D721Med (cell line): ENCODE data around the gene RPSA.

Experiments used
- DNase-seq: peaks from one replicate; pipeline ENCODE4 v3.0.0; 2011; ENCODE audit warnings: low spot score; ENCODE audit not compliant: insufficient read length
- FAIRE-seq: peaks from 2 replicates; lab custom pipeline; 2011; peaks lifted over from hg19 to GRCh38; lab: Jason Lieb, UNC
- TF ChIP-seq, protein P1 (sequence below): IDR thresholded peaks from 2 replicates; pipeline ENCODE4 v1.5.1; 2012; ENCODE audit warnings: mild to moderate bottlenecking, control low read depth; ENCODE audit not compliant: insufficient read depth; ENCODE audit errors: missing control alignments

The RPSA gene

DNA sequence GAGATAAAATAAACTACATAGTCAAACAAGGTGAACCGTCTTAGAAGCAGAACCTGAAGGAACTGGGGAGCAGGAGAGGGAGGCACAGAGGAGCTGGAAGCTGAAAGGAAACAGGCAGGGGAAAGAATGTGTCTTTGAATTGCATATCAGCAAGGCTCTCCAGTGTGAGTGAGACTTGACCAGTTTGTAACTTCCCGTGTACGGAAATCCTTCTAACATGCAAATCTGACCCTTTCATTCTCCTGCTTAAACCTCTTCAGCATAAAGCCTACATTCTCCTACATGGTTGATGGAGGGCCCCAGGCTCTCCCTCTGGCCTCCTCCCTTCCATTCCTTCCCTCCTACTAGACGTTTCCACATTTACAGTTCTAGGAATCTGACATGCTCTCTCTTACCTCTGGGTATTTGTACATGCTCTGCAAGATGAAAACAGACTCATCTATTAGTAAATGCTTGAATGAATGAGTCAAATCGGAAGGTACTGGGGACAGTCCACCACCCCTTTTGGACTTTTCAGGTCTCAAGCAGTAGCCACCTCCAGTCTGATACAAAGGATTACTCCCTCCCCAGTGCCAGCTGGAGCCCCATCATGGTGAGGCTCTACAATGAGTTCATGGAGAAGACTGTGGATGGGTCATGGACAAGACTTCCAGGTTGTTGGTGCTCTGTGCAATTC lies 29.4 kb upstream of the RPSA start:
- TF ChIP-seq, protein P1, sequence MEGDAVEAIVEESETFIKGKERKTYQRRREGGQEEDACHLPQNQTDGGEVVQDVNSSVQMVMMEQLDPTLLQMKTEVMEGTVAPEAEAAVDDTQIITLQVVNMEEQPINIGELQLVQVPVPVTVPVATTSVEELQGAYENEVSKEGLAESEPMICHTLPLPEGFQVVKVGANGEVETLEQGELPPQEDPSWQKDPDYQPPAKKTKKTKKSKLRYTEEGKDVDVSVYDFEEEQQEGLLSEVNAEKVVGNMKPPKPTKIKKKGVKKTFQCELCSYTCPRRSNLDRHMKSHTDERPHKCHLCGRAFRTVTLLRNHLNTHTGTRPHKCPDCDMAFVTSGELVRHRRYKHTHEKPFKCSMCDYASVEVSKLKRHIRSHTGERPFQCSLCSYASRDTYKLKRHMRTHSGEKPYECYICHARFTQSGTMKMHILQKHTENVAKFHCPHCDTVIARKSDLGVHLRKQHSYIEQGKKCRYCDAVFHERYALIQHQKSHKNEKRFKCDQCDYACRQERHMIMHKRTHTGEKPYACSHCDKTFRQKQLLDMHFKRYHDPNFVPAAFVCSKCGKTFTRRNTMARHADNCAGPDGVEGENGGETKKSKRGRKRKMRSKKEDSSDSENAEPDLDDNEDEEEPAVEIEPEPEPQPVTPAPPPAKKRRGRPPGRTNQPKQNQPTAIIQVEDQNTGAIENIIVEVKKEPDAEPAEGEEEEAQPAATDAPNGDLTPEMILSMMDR: no peak
- FAIRE-seq (no peak), DNase-seq (no peak)

GRCh38 chr3:39378088-39378487 lies 28.4 kb upstream of the RPSA start:
- DNase-seq (no peak), FAIRE-seq (no peak)
- TF ChIP-seq, protein P1: peak; percentile 48

DNA sequence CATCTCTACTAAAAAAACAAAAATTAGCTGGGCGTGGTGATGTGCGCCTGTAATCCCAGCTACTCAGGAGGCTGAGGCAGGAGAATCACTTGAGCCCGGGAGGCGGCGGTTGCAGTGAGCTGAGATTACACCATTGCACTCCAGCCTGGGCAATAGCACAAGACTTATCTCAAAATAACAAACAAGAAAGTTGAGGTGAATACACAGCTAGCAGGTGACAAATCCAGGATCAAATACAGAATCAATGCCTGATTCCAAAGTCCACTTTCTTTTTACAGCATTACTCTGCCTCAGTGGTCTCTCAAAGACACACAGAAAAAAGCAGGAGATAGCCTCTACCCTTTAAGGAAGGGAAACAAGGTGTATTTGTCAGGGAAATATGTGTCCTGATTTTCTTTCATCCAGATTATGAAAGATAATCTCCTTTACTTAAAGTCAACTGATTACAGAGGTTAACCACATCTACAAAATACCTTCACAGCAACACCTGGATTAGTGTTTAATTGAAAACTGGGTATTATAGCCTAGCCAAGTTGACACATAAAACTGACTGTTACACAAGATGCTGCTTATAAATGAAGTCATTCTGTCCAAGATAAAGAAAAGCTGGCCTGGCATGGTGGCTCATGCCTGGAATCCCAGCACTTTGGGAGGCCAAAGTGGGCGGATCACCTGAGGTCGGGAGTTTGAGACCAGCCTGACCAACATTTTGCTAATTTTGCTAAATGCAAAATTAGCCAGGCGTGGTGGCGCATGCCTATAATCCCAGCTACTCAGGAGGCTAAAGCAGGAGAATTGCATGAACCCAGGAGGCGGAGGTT lies 27.4 kb upstream of the RPSA start:
- TF ChIP-seq, protein P1: no peak
- no peak for DNase-seq
- no peak for FAIRE-seq

DNA sequence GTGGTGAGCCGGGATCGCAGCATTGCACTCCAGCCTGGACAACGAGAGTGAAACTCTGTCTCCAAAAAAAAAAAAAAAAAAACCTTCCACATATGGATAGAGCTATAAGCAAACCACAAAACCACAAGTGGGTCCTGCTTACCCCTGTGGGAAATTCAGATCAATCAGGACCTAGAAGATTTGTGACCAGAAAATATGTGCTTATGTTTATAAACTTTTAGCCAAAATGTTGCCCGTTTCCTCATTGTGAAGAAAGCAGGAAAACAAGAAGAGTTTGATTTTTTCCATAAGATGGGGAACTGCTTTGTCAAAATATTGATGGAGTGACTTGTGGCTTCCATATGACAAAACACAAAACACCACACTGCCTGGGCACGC lies 26.8 kb upstream of the RPSA start:
- DNase-seq: no peak
- TF ChIP-seq, protein P1: no peak
- FAIRE-seq: no peak

- DNase-seq: no peak
- TF ChIP-seq, protein P1: no peak
- FAIRE-seq: no peak
These were observed 25.1 kb upstream of the RPSA start for GRCh38 chr3:39381432-39381831.

GRCh38 chr3:39383045-39383880 lies 23.3 kb upstream of the RPSA start, which contains the start of gene SLC25A38:
TSS of gene SLC25A38 (plus strand) at chr3:39383370. CDS start at chr3:39383725, 355 bp downstream.
- TF ChIP-seq, protein P1: peak; percentile 30
- FAIRE-seq: no peak
- peak; percentile 85 for DNase-seq
